ENCODE measurements around the gene POMZP3. TPM values are rescaled to one million over a fixed set of nuclear protein-coding genes. Genes with fewer than 3 reads are reported as not detected.
"Not testable (repeated sequence)": the region's sequence is repeated elsewhere in the genome, so short reads cannot be mapped to it uniquely, and the experiment has no call there.

Gene POMZP3
- total and polyA plus RNA-seq, 2 of the 13 experiments (the other 11 are each of a cell fraction or from before 2014, with no cell fraction given): 1.5 to 3.5 TPM

DNA sequence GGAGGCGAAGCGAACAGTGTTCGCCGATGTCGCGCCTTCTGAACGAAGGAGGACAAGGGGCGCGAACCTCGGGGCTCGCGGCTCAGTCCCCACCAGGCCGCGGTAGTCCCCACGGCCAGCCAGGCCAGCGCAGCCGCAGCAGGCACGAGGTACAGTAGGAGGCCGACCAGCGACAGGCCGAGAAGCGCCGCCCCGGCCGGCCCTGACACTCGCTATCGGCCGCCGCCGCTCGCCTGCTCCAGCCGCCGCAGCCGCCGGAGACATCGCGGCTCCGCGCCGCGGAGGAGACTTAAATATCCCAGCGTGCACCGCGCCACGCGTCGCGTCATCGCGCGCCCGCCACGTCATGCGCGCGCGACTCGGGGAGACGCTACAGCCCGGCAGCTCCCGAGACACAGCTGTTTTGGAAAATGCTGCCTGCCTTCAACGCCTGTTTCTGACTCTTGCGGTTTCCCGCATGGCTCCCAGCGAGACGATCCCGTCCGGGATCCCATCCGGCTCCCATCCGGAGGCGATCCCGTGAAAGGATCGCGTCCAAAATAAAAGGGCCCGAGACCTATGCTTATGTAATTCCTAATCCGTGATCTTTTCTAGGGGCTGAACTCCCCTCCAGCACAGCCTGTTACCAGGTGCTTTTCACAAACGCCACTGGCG lies at the start of gene POMZP3 (continued):
- TF ChIP-seq, protein P1, sequence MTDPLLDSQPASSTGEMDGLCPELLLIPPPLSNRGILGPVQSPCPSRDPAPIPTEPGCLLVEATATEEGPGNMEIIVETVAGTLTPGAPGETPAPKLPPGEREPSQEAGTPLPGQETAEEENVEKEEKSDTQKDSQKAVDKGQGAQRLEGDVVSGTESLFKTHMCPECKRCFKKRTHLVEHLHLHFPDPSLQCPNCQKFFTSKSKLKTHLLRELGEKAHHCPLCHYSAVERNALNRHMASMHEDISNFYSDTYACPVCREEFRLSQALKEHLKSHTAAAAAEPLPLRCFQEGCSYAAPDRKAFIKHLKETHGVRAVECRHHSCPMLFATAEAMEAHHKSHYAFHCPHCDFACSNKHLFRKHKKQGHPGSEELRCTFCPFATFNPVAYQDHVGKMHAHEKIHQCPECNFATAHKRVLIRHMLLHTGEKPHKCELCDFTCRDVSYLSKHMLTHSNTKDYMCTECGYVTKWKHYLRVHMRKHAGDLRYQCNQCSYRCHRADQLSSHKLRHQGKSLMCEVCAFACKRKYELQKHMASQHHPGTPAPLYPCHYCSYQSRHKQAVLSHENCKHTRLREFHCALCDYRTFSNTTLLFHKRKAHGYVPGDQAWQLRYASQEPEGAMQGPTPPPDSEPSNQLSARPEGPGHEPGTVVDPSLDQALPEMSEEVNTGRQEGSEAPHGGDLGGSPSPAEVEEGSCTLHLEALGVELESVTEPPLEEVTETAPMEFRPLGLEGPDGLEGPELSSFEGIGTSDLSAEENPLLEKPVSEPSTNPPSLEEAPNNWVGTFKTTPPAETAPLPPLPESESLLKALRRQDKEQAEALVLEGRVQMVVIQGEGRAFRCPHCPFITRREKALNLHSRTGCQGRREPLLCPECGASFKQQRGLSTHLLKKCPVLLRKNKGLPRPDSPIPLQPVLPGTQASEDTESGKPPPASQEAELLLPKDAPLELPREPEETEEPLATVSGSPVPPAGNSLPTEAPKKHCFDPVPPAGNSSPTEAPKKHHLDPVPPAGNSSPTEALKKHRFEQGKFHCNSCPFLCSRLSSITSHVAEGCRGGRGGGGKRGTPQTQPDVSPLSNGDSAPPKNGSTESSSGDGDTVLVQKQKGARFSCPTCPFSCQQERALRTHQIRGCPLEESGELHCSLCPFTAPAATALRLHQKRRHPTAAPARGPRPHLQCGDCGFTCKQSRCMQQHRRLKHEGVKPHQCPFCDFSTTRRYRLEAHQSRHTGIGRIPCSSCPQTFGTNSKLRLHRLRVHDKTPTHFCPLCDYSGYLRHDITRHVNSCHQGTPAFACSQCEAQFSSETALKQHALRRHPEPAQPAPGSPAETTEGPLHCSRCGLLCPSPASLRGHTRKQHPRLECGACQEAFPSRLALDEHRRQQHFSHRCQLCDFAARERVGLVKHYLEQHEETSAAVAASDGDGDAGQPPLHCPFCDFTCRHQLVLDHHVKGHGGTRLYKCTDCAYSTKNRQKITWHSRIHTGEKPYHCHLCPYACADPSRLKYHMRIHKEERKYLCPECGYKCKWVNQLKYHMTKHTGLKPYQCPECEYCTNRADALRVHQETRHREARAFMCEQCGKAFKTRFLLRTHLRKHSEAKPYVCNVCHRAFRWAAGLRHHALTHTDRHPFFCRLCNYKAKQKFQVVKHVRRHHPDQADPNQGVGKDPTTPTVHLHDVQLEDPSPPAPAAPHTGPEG (CRISPR knock-in tag; IDR thresholded peaks at IDR 0.05): peak; percentile 74; the same call in 1 of the 2 replicates
- TF ChIP-seq MYC (CRISPR knock-in tag; IDR thresholded peaks at IDR 0.05; ENCODE audit: borderline replicate concordance) (peak; percentile 19; the same call in 1 of the 2 replicates), KAT8 (CRISPR knock-in tag; IDR thresholded peaks at IDR 0.05) (peak; percentile 23; the same call in 1 of the 2 replicates), MAZ (CRISPR knock-in tag; IDR thresholded peaks at IDR 0.05; ENCODE audit: low read depth) (peak; percentile 53; the same call in 1 of the 2 replicates), ZNF777 (CRISPR knock-in tag; IDR thresholded peaks at IDR 0.05) (0 out of 2 replicates have a peak, but pooled peaks have one; percentile 32), THAP11 (CRISPR knock-in tag; IDR thresholded peaks at IDR 0.05) (peak; percentile 53), ZFX (CRISPR knock-in tag; IDR thresholded peaks at IDR 0.05; ENCODE audit: low read depth) (peak; percentile 85), KDM5B (CRISPR knock-in tag; IDR thresholded peaks at IDR 0.05; ENCODE audit: borderline replicate concordance) (peak; percentile 58; the same call in 1 of the 2 replicates), ZNF768 (CRISPR knock-in tag; IDR thresholded peaks at IDR 0.05) (peak; percentile 30; the same call in 1 of the 2 replicates), TBX2 (CRISPR knock-in tag; IDR thresholded peaks at IDR 0.05; ENCODE audit: borderline replicate concordance) (peak; percentile 33; the same call in 1 of the 2 replicates)
- not testable (repeated sequence) for TF ChIP-seq MAZ (IDR thresholded peaks at IDR 0.05; ENCODE audit: borderline replicate concordance, low read depth, low read length)

DNA sequence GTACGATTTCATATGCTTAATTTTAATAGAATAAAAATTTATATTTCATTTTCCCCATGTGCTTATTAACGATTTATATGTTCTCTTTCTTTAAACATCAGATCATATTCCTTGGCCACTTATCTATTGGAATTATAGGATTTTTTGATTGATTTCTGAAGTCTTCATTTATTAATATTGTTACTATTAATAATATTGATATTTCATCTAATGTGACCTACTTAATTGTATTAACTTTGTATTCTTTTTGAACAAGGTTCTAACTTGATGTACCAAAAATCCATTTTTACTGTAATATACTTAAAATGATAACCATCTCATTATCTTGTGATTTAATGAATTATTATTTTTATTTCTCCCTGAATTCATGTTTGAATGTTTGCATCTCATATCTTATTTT lies 48.7 kb upstream of the POMZP3 start:
- in situ Hi-C loops (cut with HindIII; ENCODE audit: extremely low pct_ligation_motif_present, low pct_unique_long_range_greater_than_20kb); H3K36me3 ChIP-seq (replicated peaks in 1 of 2; ENCODE audit: control insufficient read depth in 1 of 2, insufficient read depth in 2 of 2, low read length in 2 of 2); H3K4me2 ChIP-seq (ENCODE audit: low read depth, low read length); H3K27ac ChIP-seq (ENCODE audit: extremely low read length, insufficient read depth, low read length); intact Hi-C loops (cut with micrococcal nuclease; ENCODE audit: unreplicated experiment); H3K9me3 ChIP-seq (ENCODE audit: low read length); H4K20me1 ChIP-seq (ENCODE audit: insufficient read depth, low read length); CTCF ChIA-PET (ENCODE audit: low intra/inter-chr PET ratio, low total read pairs); H2AFZ ChIP-seq (ENCODE audit: low read length); BruUV-seq (replicated peaks); POLR2A ChIA-PET; DNase-seq (ENCODE audit: low spot score); H3K9ac ChIP-seq (ENCODE audit: insufficient read depth, low read depth, low read length); H3K4me3 ChIP-seq (replicated peaks in 1 of 3; ENCODE audit: insufficient read depth in 1 of 3, low read depth in 2 of 3, low read length in 3 of 3); FAIRE-seq; H3K79me2 ChIP-seq (ENCODE audit: insufficient read depth, low read length); ATAC-seq; H3K27me3 ChIP-seq (ENCODE audit: control insufficient read depth in 1 of 2, insufficient read depth in 2 of 2, low read length in 2 of 2): not testable (repeated sequence)
- H3K4me1 ChIP-seq (ENCODE audit: insufficient read depth, low read length): peaks cover 14% of the 10 kb centered on the region
- WGBS (ENCODE audit: low lambda C conversion rate): 5% methylated on average over 2 of the region's 2 CpGs

DNA sequence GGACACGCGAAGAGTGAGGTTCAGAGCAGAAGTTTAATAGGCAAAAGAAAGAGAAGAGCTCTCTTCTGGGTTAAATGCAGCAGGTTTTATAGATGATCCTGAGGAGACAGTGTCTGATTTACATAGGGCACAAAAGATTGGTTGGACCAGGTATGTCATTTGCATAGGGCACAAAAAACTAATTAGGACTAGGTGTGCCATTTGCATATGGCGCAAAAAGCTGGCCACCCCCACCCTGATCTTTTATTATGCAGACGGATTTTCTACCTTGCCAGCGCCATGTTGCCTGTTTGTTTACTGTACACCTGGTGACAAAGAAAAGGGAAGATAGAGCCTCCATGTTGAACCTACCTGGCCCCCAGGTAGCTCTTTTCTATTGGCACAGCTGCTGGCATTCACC lies 46.3 kb upstream of the POMZP3 start:
- H4K20me1 ChIP-seq (ENCODE audit: insufficient read depth, low read length); H2AFZ ChIP-seq (ENCODE audit: low read length); ATAC-seq; H3K4me2 ChIP-seq (ENCODE audit: low read depth, low read length); POLR2A ChIA-PET; H3K9ac ChIP-seq (ENCODE audit: insufficient read depth, low read depth, low read length); H3K9me3 ChIP-seq (ENCODE audit: low read length); H3K4me1 ChIP-seq (ENCODE audit: insufficient read depth, low read length); CTCF ChIA-PET (ENCODE audit: low intra/inter-chr PET ratio, low total read pairs); H3K27ac ChIP-seq (ENCODE audit: extremely low read length, insufficient read depth, low read length); H3K36me3 ChIP-seq (replicated peaks in 1 of 2; ENCODE audit: control insufficient read depth in 1 of 2, insufficient read depth in 2 of 2, low read length in 2 of 2); in situ Hi-C loops (cut with HindIII; ENCODE audit: extremely low pct_ligation_motif_present, low pct_unique_long_range_greater_than_20kb); BruUV-seq (replicated peaks); intact Hi-C loops (cut with micrococcal nuclease; ENCODE audit: unreplicated experiment); H3K27me3 ChIP-seq (ENCODE audit: control insufficient read depth in 1 of 2, insufficient read depth in 2 of 2, low read length in 2 of 2); DNase-seq (ENCODE audit: low spot score); H3K79me2 ChIP-seq (ENCODE audit: insufficient read depth, low read length); FAIRE-seq; H3K4me3 ChIP-seq (replicated peaks in 1 of 3; ENCODE audit: insufficient read depth in 1 of 3, low read depth in 2 of 3, low read length in 3 of 3): not testable (repeated sequence)
- WGBS (ENCODE audit: low lambda C conversion rate): 48% methylated on average over 5 of the region's 5 CpGs
